GM18867 (cell line): ENCODE data around the gene SLC4A4.

Experiments
- ATAC-seq: cut with Tn5 transposase; IDR thresholded peaks from one replicate; pipeline ENCODE4 v1.9.1; 2021; ENCODE audit warnings: mild to moderate bottlenecking, moderate library complexity; ENCODE audit not compliant: unreplicated experiment

The SLC4A4 gene

GRCh38 chr4:71532407-71532806 is 193.6 kb downstream of the SLC4A4 start:
- ATAC-seq: no peak

- no peak for ATAC-seq
These were observed 194.3 kb downstream of the SLC4A4 start for GRCh38 chr4:71533121-71533520.

- no peak for ATAC-seq
These were observed 198.8 kb downstream of the SLC4A4 start for GRCh38 chr4:71537551-71538065.

- ATAC-seq: no peak
These were observed 199.7 kb downstream of the SLC4A4 start for GRCh38 chr4:71538528-71538927.

GRCh38 chr4:71540749-71541269 is 202.0 kb downstream of the SLC4A4 start:
- ATAC-seq: no peak

GRCh38 chr4:71541541-71541940 is 202.7 kb downstream of the SLC4A4 start:
- ATAC-seq: no peak

- ATAC-seq: no peak
These were observed 206.3 kb downstream of the SLC4A4 start for GRCh38 chr4:71545168-71545567.

GRCh38 chr4:71549516-71550160 is 210.8 kb downstream of the SLC4A4 start:
- no peak for ATAC-seq

GRCh38 chr4:71550220-71551165 is 211.7 kb downstream of the SLC4A4 start:
- ATAC-seq: no peak

GRCh38 chr4:71553605-71554004 is 214.8 kb downstream of the SLC4A4 start:
- ATAC-seq: peak; percentile 62

GRCh38 chr4:71554025-71554424 is 215.2 kb downstream of the SLC4A4 start:
- ATAC-seq: no peak

- peak; percentile 77 for ATAC-seq
These were observed 219.4 kb downstream of the SLC4A4 start for GRCh38 chr4:71558248-71558647.

- ATAC-seq: no peak
These were observed 221.2 kb downstream of the SLC4A4 start for GRCh38 chr4:71559957-71560571.

GRCh38 chr4:71564775-71565174 is 226.0 kb downstream of the SLC4A4 start:
- no peak for ATAC-seq

- ATAC-seq: no peak
These were observed 228.0 kb downstream of the SLC4A4 start for GRCh38 chr4:71566856-71567255.

GRCh38 chr4:71568131-71568530 is 229.3 kb downstream of the SLC4A4 start:
- no peak for ATAC-seq

GRCh38 chr4:71570492-71570891 is 231.7 kb downstream of the SLC4A4 start:
- ATAC-seq: no peak

- no peak for ATAC-seq
These were observed 232.5 kb downstream of the SLC4A4 start for GRCh38 chr4:71571346-71571745.

- no peak for ATAC-seq
These were observed 245.2 kb downstream of the SLC4A4 start for GRCh38 chr4:71583971-71584370.

GRCh38 chr4:71584585-71584984 is 245.8 kb downstream of the SLC4A4 start:
- no peak for ATAC-seq

GRCh38 chr4:71586087-71586763 is 247.4 kb downstream of the SLC4A4 start:
- no peak for ATAC-seq
